NCI-H128 (cell line): ENCODE data around the gene AP2B1.
A peak's percentile ranks its signal among the peaks of the same experiment; 100 is the strongest.
"Not testable (repeated sequence)": the region's sequence is repeated elsewhere in the genome, so short reads cannot be mapped to it uniquely, and the experiment has no call there.

Source experiments
- DNase-seq: peaks from one replicate; lab custom pipeline; 2025; ENCODE audit not compliant: unreplicated experiment; lab: John Stamatoyannopoulos, UW

The AP2B1 gene

DNA sequence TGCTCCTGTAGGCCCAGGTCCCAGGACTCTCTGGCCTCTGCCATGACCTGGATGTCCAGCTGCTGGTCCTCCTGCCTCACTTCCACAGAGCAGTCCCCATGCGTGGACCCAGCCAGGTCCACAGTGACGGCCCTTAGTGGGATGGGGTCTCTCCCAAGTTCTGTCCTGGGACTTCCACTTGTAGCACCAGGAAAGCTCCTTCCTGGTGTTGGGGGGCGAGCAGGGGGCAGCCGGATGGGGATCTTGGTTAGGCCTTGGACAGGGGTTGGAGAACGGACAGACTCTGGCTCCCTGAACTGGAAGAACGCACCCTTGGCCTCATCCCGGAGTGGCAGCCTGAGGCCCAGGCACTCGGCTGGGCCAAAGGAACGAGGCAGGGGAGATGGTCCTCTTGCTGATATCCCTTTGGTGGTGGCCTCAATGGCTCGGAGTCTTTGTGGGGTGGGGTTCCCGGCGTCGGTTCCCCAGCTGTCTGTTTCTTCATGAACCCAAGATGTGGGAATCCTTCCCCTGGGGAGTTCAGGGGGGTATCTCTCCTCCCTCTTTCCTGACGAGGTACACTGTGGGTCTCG lies 158.7 kb downstream of the AP2B1 start:
- DNase-seq, result no peak

DNA sequence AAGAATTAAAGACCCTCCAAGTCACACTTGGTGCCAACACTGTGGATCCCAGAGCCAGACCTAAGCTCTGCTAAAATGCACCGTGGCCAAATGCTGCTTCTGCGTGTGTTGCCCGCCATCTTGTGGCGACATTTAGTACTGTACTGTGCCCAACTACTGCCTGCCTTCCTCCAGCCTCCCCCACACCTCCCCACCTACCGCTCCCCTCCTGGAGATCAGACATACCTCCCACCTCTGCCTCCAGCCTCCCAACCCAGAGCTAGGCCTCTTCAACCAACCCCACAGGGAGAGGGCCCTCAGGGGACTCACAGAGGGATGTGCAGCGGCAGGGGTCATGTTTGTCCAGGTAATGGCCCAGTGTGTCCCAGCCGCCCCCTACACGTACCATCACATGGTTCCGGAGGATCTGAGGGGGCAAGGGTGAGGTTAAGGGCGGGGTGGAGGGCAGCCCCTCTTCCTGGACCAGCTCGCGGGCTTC lies 160.5 kb downstream of the AP2B1 start:
- DNase-seq, result peak; percentile 35

DNA sequence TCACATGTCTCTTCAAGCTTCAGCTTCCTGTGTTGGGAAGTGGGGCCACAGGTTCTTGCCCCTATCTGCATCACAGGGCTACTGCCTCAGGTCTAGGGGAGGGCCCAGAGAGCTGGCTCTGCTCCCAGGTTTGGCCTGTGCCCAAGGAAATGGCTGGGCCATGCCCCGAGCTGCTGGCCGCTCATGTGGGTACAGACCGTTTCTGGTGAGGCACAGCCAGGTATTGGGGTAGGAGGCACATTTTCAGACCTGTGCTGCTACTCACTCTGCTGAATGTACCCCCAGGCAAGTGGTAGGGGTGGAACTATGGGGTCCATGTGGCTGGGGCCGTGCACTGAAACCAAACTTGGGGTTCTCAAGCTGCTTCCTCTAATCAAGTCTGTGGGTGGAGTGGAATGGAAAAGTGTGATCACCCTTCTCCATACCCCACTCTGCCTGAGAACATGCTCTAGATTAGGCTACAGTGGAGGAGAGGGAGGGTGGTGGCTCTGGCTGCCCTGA lies 161.3 kb downstream of the AP2B1 start:
- DNase-seq, result no peak

DNA sequence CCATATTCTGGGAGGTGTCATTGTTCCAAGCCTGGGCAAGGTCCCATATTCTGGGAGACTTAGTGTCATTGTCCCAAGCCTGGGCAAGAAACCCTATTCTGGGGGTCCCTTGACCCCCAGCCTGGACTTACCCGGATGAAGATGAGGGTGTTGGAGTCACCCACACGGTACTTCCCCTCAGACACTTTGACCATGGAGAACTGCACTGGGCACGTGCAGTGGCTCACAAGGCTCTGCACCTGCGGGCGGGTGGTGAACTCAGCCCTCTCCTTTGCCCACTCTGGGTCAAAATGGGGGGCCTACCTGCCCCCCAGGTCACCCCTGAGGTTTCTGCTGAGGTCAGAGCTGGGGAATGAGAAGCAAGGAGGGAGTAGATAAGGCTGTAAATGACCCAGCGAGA lies 161.9 kb downstream of the AP2B1 start:
- no peak for DNase-seq

DNA sequence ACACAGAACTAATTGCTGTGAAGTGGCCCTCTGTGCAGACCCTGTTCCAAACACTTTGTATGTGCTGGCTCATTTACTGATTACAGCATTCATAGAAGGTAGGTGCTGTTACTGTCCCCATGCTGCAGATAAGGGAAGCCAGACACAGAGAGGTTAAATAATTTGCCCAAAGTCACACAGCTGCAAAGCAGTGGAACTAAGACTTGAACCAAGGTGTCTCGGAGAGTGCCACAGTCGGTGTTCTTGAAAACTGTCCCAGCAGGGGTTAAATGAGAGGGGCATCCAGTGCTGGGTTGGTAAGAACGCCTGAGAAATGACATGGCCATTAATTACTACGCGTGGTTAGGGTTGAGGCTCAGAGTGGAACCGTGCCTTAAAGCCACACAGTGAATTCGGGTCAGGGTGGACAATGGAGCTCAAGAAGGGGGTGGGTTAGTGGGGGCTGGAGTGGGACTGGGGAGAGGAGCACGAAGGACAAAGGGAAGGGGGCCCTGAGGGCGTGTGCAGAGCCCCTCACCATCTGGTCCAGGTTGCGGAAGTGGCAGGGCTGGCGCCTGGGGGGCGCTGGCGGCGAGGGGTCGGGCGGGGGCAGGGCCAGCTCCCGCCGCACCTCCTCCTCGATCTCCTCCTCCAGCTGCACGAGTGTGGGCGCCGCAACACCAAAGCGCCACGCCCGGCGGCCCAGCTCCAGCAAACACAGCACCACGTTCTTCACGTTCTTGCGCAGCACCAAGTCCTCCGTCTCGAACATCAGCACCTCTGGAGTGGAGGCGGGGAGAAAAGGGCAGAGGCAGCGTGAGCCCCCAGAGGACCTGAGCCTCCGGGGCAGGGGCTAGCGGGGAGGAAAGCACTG lies 162.7 kb downstream of the AP2B1 start:
- no peak for DNase-seq

DNA sequence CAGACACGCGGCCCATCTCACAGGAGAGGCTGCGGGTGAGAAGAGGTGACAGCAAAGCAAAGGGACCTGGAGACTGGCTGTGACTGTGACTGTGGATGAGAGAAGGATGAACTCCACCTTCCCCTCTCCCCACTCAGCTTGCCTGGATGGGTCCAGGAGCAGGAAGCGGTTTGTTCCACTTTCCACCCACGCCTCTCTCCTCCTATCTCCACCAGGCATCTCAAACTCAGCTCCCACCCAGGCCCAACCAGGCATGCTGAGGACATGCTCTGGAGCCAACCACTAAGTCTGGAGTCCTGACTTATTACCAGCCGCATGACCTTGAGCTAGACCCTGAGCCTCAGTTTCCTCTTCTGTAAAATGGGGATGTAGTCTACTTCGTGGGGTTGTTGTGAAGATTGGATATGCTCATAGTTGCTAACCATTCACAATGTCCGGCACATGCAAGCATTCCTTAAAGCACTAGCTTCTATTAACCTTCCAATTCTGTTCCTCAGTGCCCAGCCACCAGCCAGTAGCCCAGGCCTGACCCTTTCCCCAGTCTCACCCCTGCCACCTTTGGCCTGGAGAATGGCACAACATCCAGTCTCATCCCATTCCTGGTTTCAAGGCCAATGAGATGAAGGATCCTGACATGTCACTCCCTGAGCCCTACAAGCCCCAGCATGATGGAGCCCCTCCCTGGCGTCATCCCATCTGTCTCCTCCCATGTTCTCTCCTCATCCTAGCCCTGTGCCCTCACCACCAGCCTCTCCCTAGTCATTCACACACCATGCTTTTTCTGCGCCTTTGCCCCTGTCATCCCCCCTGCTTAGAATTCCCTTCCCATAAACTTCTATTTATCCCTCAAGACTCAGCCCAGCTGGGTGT lies 163.6 kb downstream of the AP2B1 start:
- no peak for DNase-seq

DNA sequence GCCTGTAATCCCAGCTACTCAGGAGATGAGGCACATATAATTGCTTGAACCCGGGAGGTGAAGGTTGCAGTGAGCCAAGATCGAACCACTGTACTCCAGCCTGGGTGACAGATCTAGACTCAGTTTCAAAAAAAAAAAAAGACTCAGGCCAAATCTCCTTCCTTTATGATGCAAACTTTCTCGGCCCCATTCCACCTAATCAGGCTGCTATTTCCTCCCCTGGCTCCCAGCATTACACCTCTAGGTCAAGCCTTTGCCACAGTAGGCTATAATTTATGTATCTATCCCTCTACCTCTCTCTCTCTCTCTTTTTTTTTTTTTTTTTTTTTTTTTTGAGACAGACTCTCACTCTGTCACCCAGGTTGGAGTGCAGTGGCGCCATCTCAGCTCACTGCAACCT lies 164.4 kb downstream of the AP2B1 start:
- not testable (repeated sequence) for DNase-seq

DNA sequence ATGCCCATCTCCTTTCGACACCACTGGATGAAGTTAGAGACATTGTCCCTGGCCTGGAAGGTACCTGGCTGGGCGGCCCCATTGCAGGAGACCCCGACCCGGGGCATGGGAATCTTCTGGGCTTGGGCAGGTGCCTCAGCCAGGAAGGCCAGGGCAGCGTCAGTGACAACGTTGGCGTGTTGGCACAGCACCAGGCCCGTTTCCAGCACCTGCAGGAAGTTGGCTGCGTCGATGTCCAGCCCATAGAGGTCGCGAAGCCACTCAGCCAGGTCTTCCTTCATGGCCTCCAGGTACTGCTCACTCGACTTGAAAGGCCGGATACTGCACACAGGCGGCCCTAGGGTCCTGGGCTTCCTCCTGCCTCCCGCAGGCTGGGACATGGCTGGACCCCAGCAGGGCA lies 165.3 kb downstream of the AP2B1 start:
- DNase-seq, result no peak

DNA sequence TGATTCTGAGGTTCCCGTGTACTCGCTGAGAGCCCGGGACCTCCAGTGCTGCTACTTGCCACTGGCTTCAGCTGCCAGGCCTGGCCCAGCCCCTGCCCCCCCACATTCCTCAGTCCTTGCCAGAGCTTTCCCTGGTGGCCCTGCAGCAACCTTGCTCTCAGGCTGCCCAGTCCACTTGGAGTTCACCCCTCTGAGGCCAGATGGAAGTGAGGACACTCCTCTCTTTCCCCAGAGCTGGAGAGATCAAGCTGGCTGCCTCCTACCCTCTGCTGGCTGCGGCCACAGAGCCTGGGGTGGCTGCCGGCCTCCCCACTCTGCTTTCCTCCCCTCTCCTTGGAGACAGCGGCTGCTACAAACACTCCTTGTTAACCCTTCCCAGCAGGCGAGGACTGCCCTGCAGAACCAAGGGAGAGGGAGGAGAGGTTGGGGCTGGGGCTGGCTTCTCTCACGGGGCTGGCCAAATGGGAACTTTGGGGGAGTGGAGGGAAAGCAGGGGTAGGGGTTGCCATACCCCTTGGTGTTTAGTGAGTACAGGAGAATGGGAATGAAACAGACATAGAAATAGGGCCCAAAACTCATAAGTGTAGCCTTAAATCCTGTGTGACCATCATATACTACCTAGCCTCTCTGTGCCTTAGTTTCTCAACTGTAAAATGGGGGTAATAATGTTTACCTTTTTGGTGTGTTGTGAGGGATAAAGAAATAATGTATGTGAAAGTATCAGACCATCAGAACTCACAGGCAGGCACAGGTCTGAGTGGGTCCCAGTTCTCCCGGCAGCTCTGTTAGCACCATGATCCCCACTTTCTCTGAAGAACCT lies 166.0 kb downstream of the AP2B1 start, which contains the start of gene GAS2L2:
Gene GAS2L2 (minus strand): TSS at position 295 of the 820 bp plus-strand sequence. CDS start 389 bp downstream, outside the sequence.
- no peak for DNase-seq

DNA sequence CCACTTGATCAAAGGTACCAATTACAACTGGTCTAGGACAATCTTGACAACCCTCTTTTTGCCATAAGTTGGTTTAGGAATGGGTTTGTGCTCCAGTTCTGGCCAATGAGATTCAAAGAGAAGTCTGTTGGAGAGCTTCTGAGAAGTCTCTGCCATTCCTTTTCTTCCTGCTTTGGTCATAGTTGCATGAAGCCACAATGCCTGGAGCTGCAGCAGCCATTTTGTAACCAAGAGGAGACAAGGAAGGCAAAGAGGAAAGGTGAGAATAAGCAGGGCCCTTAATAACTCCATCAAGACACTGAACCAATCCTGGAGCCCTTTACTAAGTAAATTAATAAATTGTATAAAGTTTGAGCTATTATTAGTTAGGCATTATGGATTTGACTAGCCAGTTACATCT lies 170.1 kb downstream of the AP2B1 start:
- no peak for DNase-seq

DNA sequence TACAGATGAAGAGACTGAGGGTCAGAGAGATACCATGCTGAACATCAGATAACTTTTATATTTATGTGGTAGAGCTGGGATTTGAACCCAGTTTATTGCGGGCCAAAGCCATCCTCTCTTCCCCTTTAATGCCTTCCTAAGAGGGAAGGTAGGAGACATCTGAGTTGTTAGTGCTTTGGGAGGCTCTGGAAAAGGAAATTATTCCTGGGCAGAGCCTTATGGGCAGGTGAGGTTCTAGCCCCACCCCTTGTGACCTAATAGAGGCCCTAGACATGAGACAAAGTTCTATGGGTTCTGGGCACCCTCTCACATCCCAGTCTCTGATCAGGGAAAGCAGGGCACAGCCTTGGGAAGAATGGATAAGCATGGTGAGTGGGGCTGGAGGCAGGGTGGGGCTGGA lies 173.5 kb downstream of the AP2B1 start, which contains the start of gene C17orf50:
Gene C17orf50 (plus strand): TSS at position 301 of the 400 bp plus-strand sequence. CDS start 55 bp downstream, at position 356.
- DNase-seq, result no peak

DNA sequence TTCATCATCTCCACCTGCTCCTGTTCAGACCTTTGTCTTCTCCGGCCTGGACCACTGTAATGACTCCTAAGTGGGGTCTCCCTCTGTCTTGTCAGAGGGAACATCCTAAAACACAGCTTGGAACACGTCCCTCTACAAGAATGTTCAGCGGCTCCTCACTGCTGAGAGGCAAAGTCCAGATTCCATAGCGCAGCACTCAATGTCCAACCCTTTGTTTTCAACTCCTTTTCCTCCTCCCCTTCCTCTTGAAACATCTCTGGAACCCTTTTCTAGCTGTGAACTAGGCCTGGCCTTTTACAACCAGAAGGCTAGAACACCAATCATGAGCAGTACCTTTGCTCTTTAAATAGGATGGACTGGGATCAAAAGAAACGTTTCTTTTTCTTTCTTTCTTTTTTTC lies 174.5 kb downstream of the AP2B1 start:
- no peak for DNase-seq

DNA sequence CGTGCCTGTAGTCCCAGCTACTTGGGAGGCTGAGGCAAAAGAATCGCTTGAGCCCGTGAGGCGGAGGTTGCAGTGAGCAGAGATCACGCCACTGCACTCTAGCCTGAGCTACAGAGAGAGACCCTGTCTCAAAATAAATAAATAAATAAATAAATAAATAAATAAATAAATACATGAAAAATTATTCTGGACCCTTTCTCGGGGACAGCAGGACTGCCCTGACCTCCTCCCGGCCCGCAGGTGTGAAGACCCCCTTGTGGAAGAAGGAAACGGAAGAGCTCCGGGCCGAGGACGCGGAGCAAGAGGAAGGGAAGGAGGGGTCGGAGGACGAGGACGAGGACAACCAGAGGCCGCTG lies 176.6 kb downstream of the AP2B1 start:
- no peak for DNase-seq

DNA sequence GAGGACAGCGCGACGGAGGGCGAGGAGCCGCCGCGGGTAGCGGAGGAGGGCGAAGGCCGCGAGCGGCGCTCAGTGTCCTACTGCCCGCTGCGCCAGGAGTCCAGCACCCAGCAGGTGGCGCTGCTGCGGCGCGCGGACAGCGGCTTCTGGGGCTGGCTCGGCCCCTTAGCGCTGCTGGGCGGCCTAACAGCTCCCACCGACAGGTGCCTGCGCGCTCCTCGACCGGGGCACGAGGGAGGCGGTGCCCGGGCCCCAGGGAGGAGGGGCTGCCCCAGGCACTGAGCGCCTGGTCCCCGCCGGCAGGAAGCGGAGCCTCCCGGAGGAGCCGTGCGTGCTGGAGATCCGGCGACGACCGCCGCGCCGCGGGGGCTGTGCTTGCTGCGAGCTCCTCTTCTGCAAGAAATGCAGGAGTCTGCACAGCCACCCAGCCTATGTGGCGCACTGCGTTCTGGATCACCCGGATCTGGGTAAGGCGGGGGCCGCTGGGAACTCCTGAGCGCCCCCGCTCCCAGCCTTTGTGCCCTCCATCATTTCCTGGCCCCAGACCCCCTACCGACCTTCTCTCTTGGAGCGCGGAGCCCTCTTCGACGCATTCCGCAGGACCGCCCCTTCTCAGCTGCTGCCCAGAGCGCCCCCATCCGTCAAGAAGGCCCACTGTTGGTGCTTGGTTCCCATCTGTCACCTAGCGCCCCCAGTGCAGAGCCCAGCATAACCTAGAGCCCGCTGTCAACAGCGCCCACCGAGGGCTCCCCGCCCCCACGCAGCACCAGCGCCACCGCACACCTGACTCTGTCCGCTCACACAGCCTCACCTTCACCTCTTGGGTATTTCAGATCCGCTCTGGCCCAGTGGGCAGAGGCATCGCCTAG lies 177.2 kb downstream of the AP2B1 start:
- DNase-seq, result peak; percentile 60

DNA sequence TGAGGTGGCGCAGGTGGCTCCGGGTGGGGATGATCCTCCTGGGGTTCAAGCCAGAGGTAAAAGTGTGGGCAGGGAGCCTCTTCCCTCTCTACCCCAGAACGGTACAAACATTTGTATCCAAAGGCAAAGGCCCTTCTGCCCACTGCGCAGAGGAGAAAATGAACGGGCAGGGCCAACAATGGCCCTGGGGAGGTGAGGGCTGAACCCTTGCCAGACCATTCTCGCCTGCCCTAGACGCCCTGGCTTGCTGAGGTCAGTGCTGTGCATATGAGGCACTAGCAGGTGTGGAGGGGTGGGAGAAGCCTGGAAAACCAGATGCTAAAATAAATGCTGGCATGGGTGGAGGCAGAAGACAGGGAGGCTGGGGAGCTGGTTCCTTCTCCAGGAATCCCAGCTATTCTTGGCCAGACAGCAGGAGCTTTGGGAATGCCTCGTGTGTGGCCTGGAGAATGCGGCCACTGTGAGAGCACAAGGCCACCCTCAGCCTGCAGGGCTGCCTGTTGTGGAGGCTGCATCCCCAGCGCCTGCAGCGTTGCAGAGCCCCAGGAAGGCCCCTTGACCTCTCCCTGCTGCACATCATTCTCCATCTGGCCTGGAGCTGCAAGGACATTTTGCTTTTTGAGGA lies 178.1 kb downstream of the AP2B1 start:
- DNase-seq, result no peak

DNA sequence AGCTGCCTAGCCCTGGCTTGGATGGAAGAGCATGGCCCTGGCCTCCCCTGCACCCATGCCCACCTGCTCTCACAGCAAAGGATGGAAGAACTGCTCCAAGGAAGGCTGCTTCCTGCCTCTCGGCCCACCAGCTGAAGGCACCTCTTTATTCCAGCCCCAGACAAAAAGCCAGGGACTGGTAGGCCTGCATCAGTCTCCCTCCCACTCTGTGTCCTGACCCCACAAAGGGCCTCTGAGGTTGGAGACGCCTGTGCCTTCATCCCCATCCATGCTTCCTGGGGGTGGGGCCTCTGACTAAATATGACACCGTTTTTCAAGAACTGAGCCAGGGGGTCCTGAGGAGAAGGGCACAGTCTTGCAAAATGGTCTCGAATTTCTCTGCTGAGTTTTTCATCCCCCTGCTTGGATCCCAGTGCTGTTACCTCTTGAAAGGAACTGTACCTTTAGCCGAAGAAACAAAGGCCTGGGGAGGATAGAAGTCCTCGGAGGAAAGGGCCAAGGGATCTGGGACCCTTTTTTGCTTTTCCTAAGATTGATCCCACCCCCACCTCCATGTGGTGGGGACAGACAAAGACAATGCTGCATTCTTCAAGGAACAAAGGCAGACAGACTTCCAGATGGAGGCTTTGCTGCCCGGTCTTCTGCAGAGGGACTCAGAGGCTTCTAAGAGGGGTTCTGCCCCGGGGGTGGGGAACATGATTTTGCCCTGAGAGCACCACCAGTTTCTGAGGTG lies 178.8 kb downstream of the AP2B1 start:
- no peak for DNase-seq

DNA sequence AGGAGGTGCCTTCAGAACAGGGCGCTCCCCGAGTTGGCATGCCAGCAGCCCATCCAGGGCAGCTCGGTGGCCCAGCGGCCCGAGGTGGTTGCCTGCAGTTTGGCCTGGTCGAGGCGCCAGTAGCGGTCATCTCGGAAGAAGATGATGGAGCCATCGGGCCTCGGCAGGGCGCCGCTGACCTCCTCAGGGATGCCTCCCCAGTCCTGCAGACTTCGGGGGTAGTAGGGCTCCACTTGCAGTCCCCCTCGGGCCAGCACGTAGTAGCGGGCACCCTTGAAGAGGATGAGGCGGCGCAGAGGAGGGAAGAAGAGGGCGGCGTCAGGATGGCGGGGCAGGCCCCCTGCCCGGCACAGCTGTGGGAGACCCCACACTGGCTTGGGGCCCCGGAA lies 179.4 kb downstream of the AP2B1 start:
- no peak for DNase-seq

DNA sequence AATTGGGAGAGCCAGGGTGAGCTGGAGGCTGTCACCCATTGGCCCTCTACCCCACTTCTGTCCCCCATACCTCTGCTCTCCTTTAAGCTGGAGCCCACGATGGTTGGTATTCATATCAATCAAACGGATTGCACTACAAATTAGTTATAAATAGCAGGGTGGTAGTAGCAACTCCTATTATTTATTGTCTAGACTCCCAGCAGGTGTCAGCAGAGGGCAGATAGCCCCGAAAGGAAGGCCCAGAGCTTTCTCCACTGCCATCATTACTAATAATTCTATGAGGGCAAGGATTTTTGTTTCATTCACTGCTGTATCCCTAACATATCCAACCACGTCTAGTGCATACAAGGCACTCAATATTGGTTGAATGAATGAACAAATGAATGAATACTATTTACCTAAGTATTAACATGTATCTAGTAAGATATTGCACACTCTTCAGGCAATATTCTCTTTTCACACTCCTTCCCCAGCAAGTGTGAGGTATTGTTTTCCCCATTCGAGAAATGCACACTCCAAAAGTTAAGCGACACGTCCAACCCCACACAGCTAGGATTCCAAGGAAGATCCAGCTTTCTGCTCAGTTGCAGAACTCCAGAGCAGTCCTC lies 179.9 kb downstream of the AP2B1 start:
- DNase-seq, result no peak
